Measurements from ENCODE around the gene JAM2. TPM values are rescaled to one million over a fixed set of nuclear protein-coding genes. Genes with fewer than 3 reads are reported as not detected.

Gene JAM2
- polyA plus RNA-seq, 3 donors = 0.01 TPM; not detected in 2

DNA sequence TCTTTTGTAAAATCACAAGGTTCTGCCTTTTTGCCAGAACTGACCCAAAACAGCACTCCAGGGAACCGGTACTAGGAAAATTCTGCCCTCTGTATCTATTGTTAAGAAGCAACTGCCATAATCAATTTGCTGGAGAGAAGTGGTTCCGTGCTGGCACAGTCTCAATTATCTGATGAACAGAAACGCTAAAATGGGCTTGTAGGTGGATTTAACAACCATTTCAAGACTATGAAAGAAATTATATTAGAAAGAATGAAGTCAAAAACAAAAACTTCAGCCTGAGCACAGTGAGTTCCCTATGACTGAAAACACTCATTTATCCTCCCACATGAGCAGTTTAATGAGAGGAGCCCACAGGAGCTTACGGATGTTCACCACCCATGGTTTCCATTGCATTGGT is 4.4 kb downstream of the JAM2 start:
- H3K4me1 Mint-ChIP-seq = peaks cover 38% of the 10 kb centered on the region
- peaks cover 3 to 4% of the 10 kb centered on the region in 2 donors for H3K36me3 Mint-ChIP-seq
- Histone ChIP-seq H3K9ac (ENCODE audit: insufficient read depth, low read length, poor library complexity, severe bottlenecking) (no peak overlapping the region), H3K27me3 (ENCODE audit: control insufficient read depth in 2 of 2, insufficient read depth in 2 of 2, low read length in 2 of 2) (peaks cover 11 to 18% of the 10 kb centered on the region in 2 donors), H3K4me1 (ENCODE audit: control insufficient read depth in 1 of 2, insufficient read depth in 2 of 2, low read length in 2 of 2) (peaks cover 37 to 42% of the 10 kb centered on the region in 2 donors), H2AFZ (ENCODE audit: insufficient read depth, low read depth, low read length, poor library complexity, severe bottlenecking) (no peak overlapping the region), H3K36me3 (replicated peaks in 1 of 2; ENCODE audit: control insufficient read depth in 1 of 2, insufficient read depth in 2 of 2, low read length in 2 of 2) (no peaks in the 10 kb centered on the region), H3K27ac (ENCODE audit: low read depth in 1 of 2, low read length in 2 of 2) (no peak overlapping the region), H3K79me2 (ENCODE audit: insufficient read depth, low read length) (no peaks in the 10 kb centered on the region), H3K4me2 (replicated peaks; ENCODE audit: extremely low read depth, low read length, poor library complexity, severe bottlenecking) (no peak overlapping the region), H4K20me1 (ENCODE audit: insufficient read depth, low read length) (no peaks in the 10 kb centered on the region), H3K9me3 (replicated peaks in 1 of 2; ENCODE audit: control insufficient read depth in 1 of 2, insufficient read depth in 1 of 2, low read length in 2 of 2) (no peaks in the 10 kb centered on the region), H3K4me3 (replicated peaks in 1 of 3; ENCODE audit: low read depth in 2 of 3, low read length in 3 of 3) (no peak overlapping the region)
- peaks cover 25 to 30% (median 26%) of the 10 kb centered on the region in 3 donors for H3K27me3 Mint-ChIP-seq (ENCODE audit: low read depth in 3 of 3)
- no peak for DNase-seq
- H3K27ac Mint-ChIP-seq = peak overlapping the region in 1 of 7 donors; percentile 33
- H3K4me3 Mint-ChIP-seq = no peak overlapping the region
- no CpG with 5 or more reads among the region's 4 CpGs for WGBS (ENCODE audit: insufficient coverage)
- H3K9me3 Mint-ChIP-seq = peaks cover 0 to 5% (median 0%) of the 10 kb centered on the region in 7 donors
- TF ChIP-seq CTCF (IDR thresholded peaks at IDR 0.05) = no peak
- intact Hi-C loops (cut with micrococcal nuclease) = no loop called here

DNA sequence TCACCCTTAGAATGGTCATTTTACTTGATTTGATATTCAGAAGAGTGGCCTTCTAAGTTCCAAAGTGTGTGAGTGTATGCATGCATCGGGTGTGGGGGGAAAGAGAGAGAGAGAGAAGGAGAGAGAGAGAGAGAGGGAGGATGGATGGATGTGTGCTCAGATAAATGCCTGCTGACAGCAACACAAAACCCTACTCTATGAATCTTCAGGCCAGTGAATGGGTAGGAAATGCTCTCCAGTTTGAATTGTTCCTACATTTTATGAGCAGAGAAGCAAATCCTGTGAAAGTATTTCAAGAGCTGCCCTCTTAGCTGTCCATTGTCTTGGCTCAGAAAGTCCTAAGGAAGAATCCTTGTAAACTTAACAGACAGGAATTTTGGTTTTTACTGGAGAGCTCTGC is 7.4 kb downstream of the JAM2 start:
- no peak overlapping the region for H2AFZ ChIP-seq (ENCODE audit: insufficient read depth, low read depth, low read length, poor library complexity, severe bottlenecking)
- no peaks in the 10 kb centered on the region for H3K36me3 ChIP-seq (replicated peaks in 1 of 2; ENCODE audit: control insufficient read depth in 1 of 2, insufficient read depth in 2 of 2, low read length in 2 of 2)
- Mint-ChIP-seq H3K9me3 (peaks cover 0 to 8% (median 4%) of the 10 kb centered on the region in 7 donors), H3K36me3 (no peaks in the 10 kb centered on the region), H3K4me1 (peaks cover 29% of the 10 kb centered on the region), H3K27ac (no peak overlapping the region), H3K4me3 (no peak overlapping the region), H3K27me3 (ENCODE audit: low read depth in 3 of 3) (peaks cover 0 to 5% (median 3%) of the 10 kb centered on the region in 3 donors)
- H4K20me1 ChIP-seq (ENCODE audit: insufficient read depth, low read length) = no peaks in the 10 kb centered on the region
- H3K4me2 ChIP-seq (replicated peaks; ENCODE audit: extremely low read depth, low read length, poor library complexity, severe bottlenecking) = no peak overlapping the region
- no peak overlapping the region for H3K4me3 ChIP-seq (replicated peaks in 1 of 3; ENCODE audit: low read depth in 2 of 3, low read length in 3 of 3)
- intact Hi-C loops (cut with micrococcal nuclease) = loop anchor here in 1 of 2 donors (5.0 kb wide), 1 partner anchor 84 kb away; no protein-coding TSS in a partner anchor
- DNase-seq = no peak
- no peaks in the 10 kb centered on the region for H3K79me2 ChIP-seq (ENCODE audit: insufficient read depth, low read length)
- peaks cover 0 to 7% of the 10 kb centered on the region in 2 donors for H3K9me3 ChIP-seq (replicated peaks in 1 of 2; ENCODE audit: control insufficient read depth in 1 of 2, insufficient read depth in 1 of 2, low read length in 2 of 2)
- no peak overlapping the region for H3K27ac ChIP-seq (ENCODE audit: low read depth in 1 of 2, low read length in 2 of 2)
- peaks cover 20 to 22% of the 10 kb centered on the region in 2 donors for H3K4me1 ChIP-seq (ENCODE audit: control insufficient read depth in 1 of 2, insufficient read depth in 2 of 2, low read length in 2 of 2)
- H3K27me3 ChIP-seq (ENCODE audit: control insufficient read depth in 2 of 2, insufficient read depth in 2 of 2, low read length in 2 of 2) = no peaks in the 10 kb centered on the region
- WGBS (ENCODE audit: insufficient coverage) = no CpG with 5 or more reads among the region's 1 CpG
- H3K9ac ChIP-seq (ENCODE audit: insufficient read depth, low read length, poor library complexity, severe bottlenecking) = no peak overlapping the region
- TF ChIP-seq CTCF (IDR thresholded peaks at IDR 0.05) = no peak
